OCI-LY3 (cell line): ENCODE data around the gene ST3GAL6.

Experiments
- H2AFZ ChIP-seq: fragments of 200-600, 300-600 bp; shearing (Covaris generic); 2 replicates; pipeline ENCODE4 v1.6.0; 2014; ENCODE audit warnings: antibody characterized with exemption, low read depth, low read length
- H3K27ac ChIP-seq: fragments of 200-600, 300-600 bp; sonication (generic); 2 replicates; pipeline ENCODE4 v1.5.1; 2014; ENCODE audit warnings: mild to moderate bottlenecking, low read length, moderate library complexity, mixed read lengths
- H3K27me3 ChIP-seq: fragments of 200-600, 300-600 bp; sonication (generic); 2 replicates; pipeline ENCODE4 v1.6.1; 2014; ENCODE audit warnings: low read depth, low read length, mixed read lengths
- H3K36me3 ChIP-seq: fragments of 200-600, 300-600 bp; sonication (generic); replicated peaks from 2 replicates; pipeline ENCODE3; 2014; ENCODE audit warnings: low read depth, low read length, mixed read lengths
- H3K4me1 ChIP-seq: fragments of 300-600, 200-600 bp; sonication (generic); 2 replicates; pipeline ENCODE4 v1.6.1; 2014; ENCODE audit warnings: low read length, mixed read lengths
- H3K4me2 ChIP-seq: fragments of 200-600, 300-600 bp; sonication (generic); 2 replicates; pipeline ENCODE4 v1.6.1; 2014; ENCODE audit warnings: low read length, mixed read lengths
- H3K4me3 ChIP-seq: fragments of 300-600, 200-600 bp; sonication (generic); 2 replicates; pipeline ENCODE4 v1.5.1; 2014; ENCODE audit warnings: antibody characterized with exemption, mild to moderate bottlenecking, low read length, moderate library complexity
- H3K79me2 ChIP-seq: fragments of 300-600, 200-600 bp; shearing (Covaris generic); 2 replicates; pipeline ENCODE4 v1.6.1; 2014; ENCODE audit warnings: mild to moderate bottlenecking, low read length, mixed read lengths
- H3K9ac ChIP-seq: fragments of 300-600, 200-600 bp; shearing (Covaris generic); 2 replicates; pipeline ENCODE4 v1.6.0; 2014; ENCODE audit warnings: mild to moderate bottlenecking, low read length, moderate library complexity
- H3K9me3 ChIP-seq: fragments of 200-600, 300-600 bp; shearing (Covaris generic); 2 replicates; pipeline ENCODE4 v1.6.1; 2014; ENCODE audit warnings: low read length, mixed read lengths; ENCODE audit not compliant: insufficient read depth
- H4K20me1 ChIP-seq: fragments of 200-600, 300-600 bp; sonication (generic); 2 replicates; pipeline ENCODE4 v1.6.1; 2016; ENCODE audit warnings: low read length, mixed read lengths; ENCODE audit not compliant: insufficient read depth
- CTCF ChIP-seq: fragments of 200-600, 300-600 bp; sonication (generic); IDR thresholded peaks from 2 replicates; pipeline ENCODE4 v1.5.1; 2014; ENCODE audit warnings: antibody characterized with exemption, low read length, low read depth
- EZH2phosphoT487 ChIP-seq: fragments of 200-600 bp; shearing (Covaris generic); IDR thresholded peaks from 2 replicates; pipeline ENCODE4 v1.6.1; 2018; ENCODE audit warnings: antibody characterized with exemption, mixed run types, low read depth

ST3GAL6 gene

GRCh38 chr3:98766924-98767323, 3.8 kb downstream of the ST3GAL6 start:
- no peak overlapping the region for H3K9ac ChIP-seq
- H3K4me3 ChIP-seq = no peak overlapping the region
- H3K27me3 ChIP-seq = no peaks in the 10 kb centered on the region
- no peaks in the 10 kb centered on the region for H3K9me3 ChIP-seq
- H2AFZ ChIP-seq = no peak overlapping the region
- H3K79me2 ChIP-seq = no peaks in the 10 kb centered on the region
- H3K4me2 ChIP-seq = peak overlapping the region; percentile 4; the same call in 1 of the 2 replicates
- no peak for TF ChIP-seq EZH2phosphoT487
- no peak for TF ChIP-seq CTCF
- no peaks in the 10 kb centered on the region for H3K36me3 ChIP-seq
- peaks cover 64% of the 10 kb centered on the region for H3K4me1 ChIP-seq
- H4K20me1 ChIP-seq = no peaks in the 10 kb centered on the region
- no peak overlapping the region for H3K27ac ChIP-seq

GRCh38 chr3:98768961-98769360, 5.8 kb downstream of the ST3GAL6 start:
- Histone ChIP-seq H3K27ac (no peak overlapping the region), H3K4me2 (no peak overlapping the region), H3K79me2 (no peaks in the 10 kb centered on the region), H4K20me1 (no peaks in the 10 kb centered on the region), H3K27me3 (no peaks in the 10 kb centered on the region), H3K9ac (no peak overlapping the region), H2AFZ (no peak overlapping the region), H3K4me1 (peaks cover 44% of the 10 kb centered on the region), H3K4me3 (no peak overlapping the region), H3K9me3 (no peaks in the 10 kb centered on the region), H3K36me3 (no peaks in the 10 kb centered on the region)
- TF ChIP-seq EZH2phosphoT487 = no peak
- TF ChIP-seq CTCF = no peak

- H3K4me3 ChIP-seq = no peak overlapping the region
- H3K9me3 ChIP-seq = no peaks in the 10 kb centered on the region
- no peaks in the 10 kb centered on the region for H3K79me2 ChIP-seq
- H3K4me2 ChIP-seq = no peak overlapping the region
- H3K27me3 ChIP-seq = no peaks in the 10 kb centered on the region
- H3K27ac ChIP-seq = no peak overlapping the region
- no peaks in the 10 kb centered on the region for H4K20me1 ChIP-seq
- no peak overlapping the region for H2AFZ ChIP-seq
- TF ChIP-seq EZH2phosphoT487 = no peak
- TF ChIP-seq CTCF = no peak
- no peaks in the 10 kb centered on the region for H3K36me3 ChIP-seq
- no peak overlapping the region for H3K9ac ChIP-seq
- peaks cover 39% of the 10 kb centered on the region for H3K4me1 ChIP-seq
Measured at GRCh38 chr3:98769448-98769847, 6.3 kb downstream of the ST3GAL6 start.

GRCh38 chr3:98770261-98771039, 7.3 kb downstream of the ST3GAL6 start:
- H3K36me3 ChIP-seq = no peaks in the 10 kb centered on the region

More at GRCh38 chr3:98770261-98771039, 7.3 kb downstream of the ST3GAL6 start:
- no peak for TF ChIP-seq EZH2phosphoT487
- no peak for TF ChIP-seq CTCF
- Histone ChIP-seq H3K4me3 (peak overlapping the region; percentile 27; the same call in 1 of the 2 replicates), H3K27ac (peak overlapping the region; percentile 29), H3K9me3 (no peaks in the 10 kb centered on the region), H3K79me2 (no peaks in the 10 kb centered on the region), H3K4me2 (peak overlapping the region; percentile 67), H2AFZ (no peak overlapping the region), H3K4me1 (peaks cover 35% of the 10 kb centered on the region), H3K9ac (no peak overlapping the region), H4K20me1 (no peaks in the 10 kb centered on the region), H3K27me3 (no peaks in the 10 kb centered on the region)
